Stimulated activated CD8-positive, alpha-beta memory T cell treated with anti-CD3 and anti-CD28 coated beads, Interleukin-12 subunit alpha, Interleukin-12 subunit beta, amount 100 ng/mL, for 24 hours (primary cell): ENCODE measurements around the gene DYNC1I1.

Source experiments
- DNase-seq: peaks from one replicate; pipeline ENCODE4 v3.0.0-alpha.2; 2020; ENCODE audit errors: extremely low read depth

Gene DYNC1I1

DNA sequence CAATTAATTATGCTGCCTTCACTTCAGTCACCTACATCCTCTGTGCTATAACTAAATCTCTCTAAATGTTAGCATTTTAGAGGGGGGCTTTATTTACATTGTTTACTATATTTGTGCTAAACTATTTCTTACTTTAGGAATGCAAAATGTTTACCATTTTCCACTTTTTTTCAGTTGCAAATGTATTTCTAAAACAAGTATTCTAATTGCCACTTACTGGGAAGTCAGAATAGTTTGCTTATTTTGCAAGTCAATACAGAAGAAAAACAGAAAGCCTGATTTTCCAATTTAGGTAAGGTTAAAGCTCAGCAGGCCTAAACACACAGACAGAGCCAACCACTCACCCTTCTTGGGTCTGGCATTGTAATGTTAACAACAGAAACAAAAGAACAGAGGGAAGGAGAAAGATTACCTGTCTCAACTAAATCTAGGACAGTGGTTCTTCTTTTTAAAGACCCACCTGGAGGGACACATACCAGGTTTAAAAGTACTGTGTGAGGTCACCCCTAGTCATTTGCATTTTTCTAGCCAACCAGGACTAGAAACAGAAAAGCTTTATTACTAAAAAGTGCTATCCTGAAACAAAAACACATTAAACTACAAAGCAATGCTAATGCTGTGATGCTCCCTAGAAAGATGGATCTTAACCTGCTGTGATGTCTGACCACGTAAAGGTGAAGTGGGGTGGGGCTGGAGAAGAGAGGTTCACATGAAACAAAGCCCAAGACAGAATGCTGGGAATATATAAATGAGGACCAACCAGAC, 371.3 kb downstream of the DYNC1I1 start:
- DNase-seq = no peak

DNA sequence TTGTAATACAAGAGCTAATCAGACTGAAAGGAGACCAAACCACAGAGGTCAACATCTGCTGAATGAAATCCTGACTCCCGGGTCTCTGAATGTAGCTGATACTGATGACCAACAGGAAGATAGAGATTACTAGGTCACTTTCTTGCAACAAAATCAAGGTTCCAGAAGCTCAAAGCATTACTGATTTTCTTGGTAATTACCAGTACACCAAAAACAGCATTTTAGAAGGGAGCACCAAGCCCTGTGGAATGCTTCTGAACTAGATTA, 371.8 kb downstream of the DYNC1I1 start:
- no peak for DNase-seq
